HUES6 (cell line): ENCODE results near the gene SUFU.

Experiments used
- H3K27ac ChIP-seq: 2 replicates; pipeline ENCODE4 v1.7.0; 2013; ENCODE audit warnings: low read depth, mild to moderate bottlenecking, low read length, inconsistent platforms
- H3K27me3 ChIP-seq: 2 replicates; pipeline ENCODE4 v1.6.1; 2013; ENCODE audit warnings: low read length; ENCODE audit not compliant: control insufficient read depth, insufficient read depth
- H3K36me3 ChIP-seq: 2 replicates; pipeline ENCODE4 v1.6.1; 2013; ENCODE audit warnings: low read length; ENCODE audit not compliant: control insufficient read depth, insufficient read depth
- H3K4me1 ChIP-seq: 2 replicates; pipeline ENCODE4 v1.6.1; 2013; ENCODE audit warnings: low read length; ENCODE audit not compliant: control insufficient read depth, insufficient read depth
- H3K4me3 ChIP-seq: 2 replicates; pipeline ENCODE4 v1.5.1; 2013; ENCODE audit warnings: low read depth, low read length
- H3K9ac ChIP-seq: one replicate; pipeline ENCODE4 v1.6.1; 2013; ENCODE audit warnings: mild to moderate bottlenecking, low read length
- H3K9me3 ChIP-seq: 2 replicates; pipeline ENCODE4 v1.6.1; 2013; ENCODE audit warnings: low read depth, low read length; ENCODE audit not compliant: control insufficient read depth, insufficient read depth

The SUFU gene

GRCh38 chr10:102583435-102584417 lies 80.0 kb downstream of the SUFU start:
- Histone ChIP-seq H3K4me1 (peaks cover 16% of the 10 kb centered on the region), H3K9me3 (no peaks in the 10 kb centered on the region), H3K9ac (no peak overlapping the region), H3K27me3 (no peaks in the 10 kb centered on the region), H3K36me3 (no peaks in the 10 kb centered on the region), H3K27ac (no peak overlapping the region), H3K4me3 (no peak overlapping the region)

DNA sequence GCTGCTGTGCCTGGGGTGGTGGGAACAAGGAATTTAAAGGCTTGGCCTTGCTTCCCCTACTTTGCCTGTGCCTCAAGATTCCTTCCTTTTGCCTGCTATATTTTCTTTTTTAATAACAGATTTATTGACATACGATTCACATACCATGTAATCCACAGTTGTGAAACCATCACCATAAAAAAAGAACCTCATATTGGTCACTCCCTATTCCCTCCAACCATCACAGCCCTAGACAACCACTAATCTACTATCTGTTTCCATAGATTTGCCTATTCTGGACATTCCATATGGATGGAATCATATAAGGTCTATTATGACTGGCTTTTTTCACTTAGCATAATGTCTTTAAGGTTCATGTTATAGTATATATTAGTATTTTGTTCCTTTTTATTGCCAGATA lies 81.3 kb downstream of the SUFU start:
- no peaks in the 10 kb centered on the region for H3K9me3 ChIP-seq
- H3K4me1 ChIP-seq = peaks cover 13% of the 10 kb centered on the region
- no peaks in the 10 kb centered on the region for H3K27me3 ChIP-seq
- H3K27ac ChIP-seq = no peak overlapping the region
- H3K4me3 ChIP-seq = no peak overlapping the region
- no peaks in the 10 kb centered on the region for H3K36me3 ChIP-seq
- H3K9ac ChIP-seq = no peak overlapping the region

DNA sequence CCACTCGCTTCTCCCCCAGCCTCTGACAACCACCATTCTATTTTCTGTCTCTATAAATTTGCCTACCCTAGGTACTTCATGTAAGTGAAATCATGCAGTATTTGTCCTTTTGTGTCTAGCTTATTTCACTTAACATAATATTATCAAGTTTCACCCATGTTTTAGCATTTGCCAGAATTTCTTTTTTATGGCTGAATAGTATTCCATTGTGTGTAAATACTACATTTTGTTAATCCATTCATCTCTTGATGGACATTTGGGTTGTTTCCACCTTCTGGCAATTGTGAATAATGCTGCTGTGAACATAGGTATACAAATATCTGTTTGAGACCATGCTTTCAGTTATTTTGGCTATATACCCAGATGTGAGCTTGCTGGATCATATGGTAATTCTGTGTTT lies 83.1 kb downstream of the SUFU start:
- H3K27me3 ChIP-seq = no peaks in the 10 kb centered on the region
- no peak overlapping the region for H3K27ac ChIP-seq
- H3K9me3 ChIP-seq = no peaks in the 10 kb centered on the region
- H3K36me3 ChIP-seq = no peaks in the 10 kb centered on the region
- H3K4me3 ChIP-seq = no peak overlapping the region
- no peak overlapping the region for H3K9ac ChIP-seq
- peaks cover 13% of the 10 kb centered on the region for H3K4me1 ChIP-seq

GRCh38 chr10:102588875-102589274 lies 85.1 kb downstream of the SUFU start:
- H3K36me3 ChIP-seq = no peaks in the 10 kb centered on the region
- H3K4me1 ChIP-seq = peaks cover 3% of the 10 kb centered on the region; the same call in 1 of the 2 replicates
- H3K27me3 ChIP-seq = no peaks in the 10 kb centered on the region
- no peaks in the 10 kb centered on the region for H3K9me3 ChIP-seq
- no peak overlapping the region for H3K9ac ChIP-seq
- H3K4me3 ChIP-seq = no peak overlapping the region
- H3K27ac ChIP-seq = no peak overlapping the region

- no peak overlapping the region for H3K9ac ChIP-seq
- peaks cover 18% of the 10 kb centered on the region for H3K4me1 ChIP-seq
These were observed 89.5 kb downstream of the SUFU start for GRCh38 chr10:102593074-102593803.

DNA sequence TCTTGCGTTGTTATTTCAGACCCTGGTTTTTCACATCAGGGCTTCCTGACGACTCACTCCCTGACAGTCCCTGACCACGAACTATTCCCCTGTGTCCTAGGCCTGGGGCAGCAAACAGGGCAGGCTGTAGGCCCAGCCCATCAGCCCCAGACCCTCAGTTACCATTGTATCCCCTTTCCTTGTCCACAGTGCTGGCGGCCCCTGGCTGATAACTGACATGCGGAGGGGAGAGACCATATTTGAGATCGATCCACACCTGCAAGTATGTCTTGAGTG lies 90.0 kb downstream of the SUFU start:
- Histone ChIP-seq H3K4me1 (peaks cover 18% of the 10 kb centered on the region), H3K27me3 (no peaks in the 10 kb centered on the region), H3K9me3 (no peaks in the 10 kb centered on the region), H3K4me3 (no peak overlapping the region), H3K9ac (no peak overlapping the region), H3K27ac (no peak overlapping the region), H3K36me3 (peaks cover 7% of the 10 kb centered on the region; the same call in 1 of the 2 replicates)

More at GRCh38 chr10:102593074-102593803, 89.5 kb downstream of the SUFU start:
- Histone ChIP-seq H3K27me3 (no peaks in the 10 kb centered on the region), H3K9me3 (no peaks in the 10 kb centered on the region), H3K27ac (no peak overlapping the region), H3K36me3 (peaks cover 7% of the 10 kb centered on the region; the same call in 1 of the 2 replicates), H3K4me3 (no peak overlapping the region)

- Histone ChIP-seq H3K27ac (no peak overlapping the region), H3K9me3 (no peaks in the 10 kb centered on the region), H3K9ac (no peak overlapping the region), H3K4me3 (no peak overlapping the region), H3K4me1 (peaks cover 18% of the 10 kb centered on the region), H3K36me3 (peaks cover 7% of the 10 kb centered on the region; the same call in 1 of the 2 replicates), H3K27me3 (no peaks in the 10 kb centered on the region)
These were observed 91.5 kb downstream of the SUFU start for GRCh38 chr10:102595293-102595692.

- no peak overlapping the region for H3K9ac ChIP-seq
- peaks cover 18% of the 10 kb centered on the region for H3K4me1 ChIP-seq
- H3K27ac ChIP-seq = no peak overlapping the region
- peaks cover 7% of the 10 kb centered on the region; the same call in 1 of the 2 replicates for H3K36me3 ChIP-seq
- H3K9me3 ChIP-seq = no peaks in the 10 kb centered on the region
- H3K27me3 ChIP-seq = no peaks in the 10 kb centered on the region
- H3K4me3 ChIP-seq = no peak overlapping the region
These were observed 92.1 kb downstream of the SUFU start for GRCh38 chr10:102595897-102596296.

- no peak overlapping the region for H3K9ac ChIP-seq
- peaks cover 18% of the 10 kb centered on the region for H3K4me1 ChIP-seq
- H3K27me3 ChIP-seq = no peaks in the 10 kb centered on the region
- no peak overlapping the region for H3K4me3 ChIP-seq
- no peaks in the 10 kb centered on the region for H3K9me3 ChIP-seq
- H3K27ac ChIP-seq = no peak overlapping the region
- peaks cover 7% of the 10 kb centered on the region; the same call in 1 of the 2 replicates for H3K36me3 ChIP-seq
These were observed 92.8 kb downstream of the SUFU start for GRCh38 chr10:102596506-102596971.

DNA sequence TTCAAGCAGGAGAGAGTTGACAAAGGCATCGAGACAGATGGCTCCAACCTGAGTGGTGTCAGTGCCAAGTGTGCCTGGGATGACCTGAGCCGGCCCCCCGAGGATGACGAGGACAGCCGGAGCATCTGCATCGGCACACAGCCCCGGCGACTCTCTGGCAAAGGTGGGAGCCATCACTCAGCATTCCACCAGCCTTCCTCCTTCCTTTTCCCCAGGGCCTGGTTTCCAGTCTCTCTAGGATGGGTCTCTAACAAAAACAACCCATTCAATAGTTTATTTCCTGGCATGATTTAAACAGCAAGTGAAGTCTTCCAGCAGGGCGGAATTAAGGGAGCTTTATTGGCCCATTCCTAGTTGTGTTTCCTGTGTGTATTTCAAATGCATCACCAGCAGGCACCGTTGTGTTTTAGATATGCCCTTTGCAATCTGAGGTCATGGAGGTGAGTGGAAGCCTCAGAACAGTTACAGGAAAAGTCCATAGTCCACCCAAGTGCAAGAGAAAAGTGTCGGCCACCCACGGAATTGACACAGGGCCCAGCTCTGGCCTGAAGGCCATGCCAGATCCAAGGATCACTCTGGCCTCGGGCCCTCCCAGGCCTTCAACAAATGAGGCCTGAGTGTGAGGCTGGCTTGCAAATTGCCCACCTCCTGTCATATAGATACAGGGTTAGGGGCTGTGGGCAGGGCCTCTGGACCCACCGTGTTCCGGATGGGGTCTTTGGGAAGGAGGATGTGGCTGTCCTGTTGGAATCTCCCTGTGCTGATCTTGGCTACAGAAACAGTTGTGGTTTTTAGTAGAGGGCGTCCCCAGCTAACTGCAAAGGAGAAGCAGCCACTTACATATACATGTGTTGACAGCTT lies 93.6 kb downstream of the SUFU start:
- no peak overlapping the region for H3K4me3 ChIP-seq
- H3K36me3 ChIP-seq = peaks cover 7% of the 10 kb centered on the region; the same call in 1 of the 2 replicates
- H3K9ac ChIP-seq = no peak overlapping the region
- no peaks in the 10 kb centered on the region for H3K9me3 ChIP-seq
- H3K27ac ChIP-seq = no peak overlapping the region
- peaks cover 18% of the 10 kb centered on the region for H3K4me1 ChIP-seq
- H3K27me3 ChIP-seq = no peaks in the 10 kb centered on the region
